ENCODE results near the gene DYNC1H1.

DYNC1H1 gene

GRCh38 chr14:102018251-102018650 lies 53.9 kb downstream of the DYNC1H1 start:
- Histone ChIP-seq H3K9ac (ENCODE audit: insufficient read length) (no peak overlapping the region), H3K36me3 (ENCODE audit: insufficient read depth, low read length) (peaks cover 94% of the 10 kb centered on the region), H3K27ac (no peak overlapping the region), H3K4me3 (no peak overlapping the region), H3K9me3 (ENCODE audit: low read depth, low read length) (no peaks in the 10 kb centered on the region)
- no peak for TF ChIP-seq POLR2AphosphoS5 (IDR thresholded peaks at IDR 0.05; ENCODE audit: borderline replicate concordance, low read depth, low read length)
- no peak for TF ChIP-seq EZH2 (IDR thresholded peaks at IDR 0.05)
- no peak for DNase-seq (ENCODE audit: low read depth, low spot score)

GRCh38 chr14:102019006-102019540 lies 54.7 kb downstream of the DYNC1H1 start:
- H3K27ac ChIP-seq: no peak overlapping the region
- no peak for DNase-seq (ENCODE audit: low read depth, low spot score)
- no peak overlapping the region for H3K9ac ChIP-seq (ENCODE audit: insufficient read length)
- H3K4me3 ChIP-seq: no peak overlapping the region
- peaks cover 94% of the 10 kb centered on the region for H3K36me3 ChIP-seq (ENCODE audit: insufficient read depth, low read length)
- no peak for TF ChIP-seq POLR2AphosphoS5 (IDR thresholded peaks at IDR 0.05; ENCODE audit: borderline replicate concordance, low read depth, low read length)
- TF ChIP-seq EZH2 (IDR thresholded peaks at IDR 0.05): no peak
- TF ChIP-seq FOXP2 (optimal IDR thresholded peaks at IDR 0.05; ENCODE audit: control extremely low read depth, extremely low read length, insufficient read depth): no peak
- no peaks in the 10 kb centered on the region for H3K9me3 ChIP-seq (ENCODE audit: low read depth, low read length)

GRCh38 chr14:102020058-102020971 lies 55.9 kb downstream of the DYNC1H1 start:
- DNase-seq (ENCODE audit: low read depth, low spot score): no peak
- H3K36me3 ChIP-seq (ENCODE audit: insufficient read depth, low read length): peaks cover 87% of the 10 kb centered on the region
- H3K9ac ChIP-seq (ENCODE audit: insufficient read length): no peak overlapping the region
- H3K4me3 ChIP-seq: no peak overlapping the region
- H3K27ac ChIP-seq: no peak overlapping the region
- TF ChIP-seq POLR2AphosphoS5 (IDR thresholded peaks at IDR 0.05; ENCODE audit: borderline replicate concordance, low read depth, low read length) (no peak), FOXP2 (optimal IDR thresholded peaks at IDR 0.05; ENCODE audit: control extremely low read depth, extremely low read length, insufficient read depth) (no peak), EZH2 (IDR thresholded peaks at IDR 0.05) (no peak)
- H3K9me3 ChIP-seq (ENCODE audit: low read depth, low read length): no peaks in the 10 kb centered on the region

- H3K9ac ChIP-seq (ENCODE audit: insufficient read length): no peak overlapping the region
- no peak for DNase-seq (ENCODE audit: low read depth, low spot score)
- H3K36me3 ChIP-seq (ENCODE audit: insufficient read depth, low read length): peaks cover 87% of the 10 kb centered on the region
- no peak for TF ChIP-seq EZH2 (IDR thresholded peaks at IDR 0.05)
- TF ChIP-seq FOXP2 (optimal IDR thresholded peaks at IDR 0.05; ENCODE audit: control extremely low read depth, extremely low read length, insufficient read depth): no peak
- no peak for TF ChIP-seq POLR2AphosphoS5 (IDR thresholded peaks at IDR 0.05; ENCODE audit: borderline replicate concordance, low read depth, low read length)
- no peak overlapping the region for H3K27ac ChIP-seq
- H3K9me3 ChIP-seq (ENCODE audit: low read depth, low read length): no peaks in the 10 kb centered on the region
- no peak overlapping the region for H3K4me3 ChIP-seq
These were observed 62.6 kb downstream of the DYNC1H1 start for GRCh38 chr14:102026934-102027333.

- Histone ChIP-seq H3K9ac (ENCODE audit: insufficient read length) (no peak overlapping the region), H3K36me3 (ENCODE audit: insufficient read depth, low read length) (peaks cover 90% of the 10 kb centered on the region)
- no peak for DNase-seq (ENCODE audit: low read depth, low spot score)
These were observed 63.6 kb downstream of the DYNC1H1 start for GRCh38 chr14:102027951-102028350.

GRCh38 chr14:102028733-102029132 lies 64.4 kb downstream of the DYNC1H1 start:
- peaks cover 90% of the 10 kb centered on the region for H3K36me3 ChIP-seq (ENCODE audit: insufficient read depth, low read length)
- no peak for DNase-seq (ENCODE audit: low read depth, low spot score)
- H3K9ac ChIP-seq (ENCODE audit: insufficient read length): no peak overlapping the region
- H3K4me3 ChIP-seq: no peak overlapping the region
- no peak for TF ChIP-seq POLR2AphosphoS5 (IDR thresholded peaks at IDR 0.05; ENCODE audit: borderline replicate concordance, low read depth, low read length)
- H3K9me3 ChIP-seq (ENCODE audit: low read depth, low read length): no peaks in the 10 kb centered on the region
- no peak overlapping the region for H3K27ac ChIP-seq

More at GRCh38 chr14:102027951-102028350, 63.6 kb downstream of the DYNC1H1 start:
- H3K4me3 ChIP-seq: no peak overlapping the region
- H3K27ac ChIP-seq: no peak overlapping the region
- no peaks in the 10 kb centered on the region for H3K9me3 ChIP-seq (ENCODE audit: low read depth, low read length)
- TF ChIP-seq POLR2AphosphoS5 (IDR thresholded peaks at IDR 0.05; ENCODE audit: borderline replicate concordance, low read depth, low read length) (no peak), EZH2 (IDR thresholded peaks at IDR 0.05) (no peak), FOXP2 (optimal IDR thresholded peaks at IDR 0.05; ENCODE audit: control extremely low read depth, extremely low read length, insufficient read depth) (no peak)

GRCh38 chr14:102029956-102030355 lies 65.6 kb downstream of the DYNC1H1 start:
- Histone ChIP-seq H3K36me3 (ENCODE audit: insufficient read depth, low read length) (peaks cover 94% of the 10 kb centered on the region), H3K9ac (ENCODE audit: insufficient read length) (no peak overlapping the region), H3K9me3 (ENCODE audit: low read depth, low read length) (no peaks in the 10 kb centered on the region), H3K4me3 (no peak overlapping the region), H3K27ac (no peak overlapping the region)
- DNase-seq (ENCODE audit: low read depth, low spot score): no peak
- TF ChIP-seq FOXP2 (optimal IDR thresholded peaks at IDR 0.05; ENCODE audit: control extremely low read depth, extremely low read length, insufficient read depth) (no peak), EZH2 (IDR thresholded peaks at IDR 0.05) (no peak), POLR2AphosphoS5 (IDR thresholded peaks at IDR 0.05; ENCODE audit: borderline replicate concordance, low read depth, low read length) (no peak)

GRCh38 chr14:102033241-102033640 lies 68.9 kb downstream of the DYNC1H1 start:
- TF ChIP-seq POLR2AphosphoS5 (IDR thresholded peaks at IDR 0.05; ENCODE audit: borderline replicate concordance, low read depth, low read length) (no peak), FOXP2 (optimal IDR thresholded peaks at IDR 0.05; ENCODE audit: control extremely low read depth, extremely low read length, insufficient read depth) (no peak), EZH2 (IDR thresholded peaks at IDR 0.05) (no peak)
- peaks cover 96% of the 10 kb centered on the region for H3K36me3 ChIP-seq (ENCODE audit: insufficient read depth, low read length)

More at GRCh38 chr14:102033241-102033640, 68.9 kb downstream of the DYNC1H1 start:
- DNase-seq (ENCODE audit: low read depth, low spot score): no peak
- H3K9ac ChIP-seq (ENCODE audit: insufficient read length): no peak overlapping the region
- no peaks in the 10 kb centered on the region for H3K9me3 ChIP-seq (ENCODE audit: low read depth, low read length)
- H3K4me3 ChIP-seq: no peak overlapping the region
- H3K27ac ChIP-seq: no peak overlapping the region

Measured in SK-N-MC (cell line).